Uterus (tissue), 4 donors: ENCODE measurements around the gene UBXN2A. TPM values are rescaled to one million over a fixed set of nuclear protein-coding genes. Genes with fewer than 3 reads are reported as not detected.
"Not testable (repeated sequence)": the region's sequence is repeated elsewhere in the genome, so short reads cannot be mapped to it uniquely, and the experiment has no call there.

ENCODE experiments used
- DNase-seq, 2 donors: peaks; one replicate each; pipeline ENCODE4 v3.0.0-alpha.2; 2019 to 2020
- H3K27ac ChIP-seq, 2 donors: fragments of 200-600 bp; sonication (generic); 1 replicate in 1 of 2; 2 replicates in 1 of 2; pipeline ENCODE4 v1.5.1; 2016 to 2018
- H3K27me3 ChIP-seq, 2 donors: fragments of 200-600 bp; sonication (generic); one replicate each; pipeline ENCODE4 v1.5.1; 2018 to 2019; ENCODE audit warnings: control low read depth in 1 of 2
- H3K36me3 ChIP-seq, 2 donors: fragments of 200-600 bp; sonication (generic); one replicate each; pipeline ENCODE4 v1.5.1; 2019; ENCODE audit warnings: control low read depth in 1 of 2
- H3K4me1 ChIP-seq, 2 donors: fragments of 200-600 bp; sonication (generic); one replicate each; pipeline ENCODE4 v1.5.1; 2018 to 2019; ENCODE audit warnings: control low read depth in 1 of 2
- H3K4me3 ChIP-seq, 2 donors: fragments of 200-600 bp; sonication (generic); 1 replicate in 1 of 2; 2 replicates in 1 of 2; pipeline ENCODE4 v1.5.1; 2018 to 2019; ENCODE audit warnings: mild to moderate bottlenecking in 1 of 2
- H3K9me3 ChIP-seq, 2 donors: fragments of 200-600 bp; sonication (generic); one replicate each; pipeline ENCODE4 v1.5.1; 2019; ENCODE audit warnings: control low read depth in 1 of 2
- CTCF ChIP-seq, 4 experiments: fragments of 200-600 bp in 2 of 4; fragments of 450-650 bp in 2 of 4; sonication (generic) in 2 of 4; IDR thresholded peaks; one replicate each; pipeline ENCODE4 v1.5.1; 2016 to 2019; ENCODE audit warnings: antibody characterized with exemption in 4 of 4, mild to moderate bottlenecking in 2 of 4, moderate library complexity in 1 of 4
- POLR2A ChIP-seq, 2 donors: fragments of 450-650 bp; IDR thresholded peaks; one replicate each; pipeline ENCODE4 v1.6.1; 2016; ENCODE audit warnings: antibody characterized with exemption in 2 of 2, mild to moderate bottlenecking in 1 of 2, moderate library complexity in 1 of 2
- intact Hi-C: fragments of 100-400 bp; cut with DNase I; formaldehyde crosslinking; loops from one replicate; pipeline ENCODE4 v1.15.1; 2023; ENCODE audit warnings: low total_unique reads
- total RNA-seq, 4 donors: library from RNA; depleted of rRNA in 3 of 4; stranded (reverse); fragments of >200 nt in 3 of 4; gene quantifications; one replicate each; pipeline versions ENCODE4 v1.1.0 to v1.2.4, GENCODE V29; 2014 to 2023
- donor health status: DM: yes; HTN: yes; CAD: no.

Gene UBXN2A
- total RNA-seq, 4 donors from 2014 or later, result 16.8 to 36.4 (median 24.2) TPM

GRCh38 chr2:23947350-23947749 lies 7.1 kb downstream of the UBXN2A start:
- Histone ChIP-seq H3K27ac (no peak overlapping the region), H3K9me3 (no peaks in the 10 kb centered on the region), H3K27me3 (no peaks in the 10 kb centered on the region), H3K36me3 (no peaks in the 10 kb centered on the region), H3K4me3 (no peak overlapping the region), H3K4me1 (no peaks in the 10 kb centered on the region)
- intact Hi-C loops, result no loop called here
- no peak for TF ChIP-seq CTCF (IDR thresholded peaks at IDR 0.05)
- DNase-seq, result no peak

DNA sequence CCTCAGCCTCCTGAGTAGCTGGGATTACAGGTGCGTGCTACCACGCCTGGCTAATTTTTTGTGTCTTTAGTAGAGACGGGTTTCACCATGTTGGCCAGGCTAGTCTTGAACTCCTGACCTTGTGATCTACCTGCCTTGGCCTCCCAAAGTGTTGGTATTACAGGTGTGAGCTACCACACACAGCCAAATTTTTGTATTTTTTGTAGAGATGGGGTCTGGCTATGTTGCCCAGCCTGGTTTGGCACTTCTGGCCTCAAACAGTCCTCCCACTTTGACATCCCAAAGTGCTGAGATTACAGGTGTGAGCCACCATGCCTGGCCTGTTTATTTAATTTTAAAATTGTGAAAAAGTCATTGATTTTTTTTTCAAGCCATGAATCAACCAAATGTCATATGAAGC lies 12.3 kb downstream of the UBXN2A start:
- H3K27ac ChIP-seq, DNase-seq, H3K9me3 ChIP-seq, H3K4me3 ChIP-seq, intact Hi-C loops, H3K36me3 ChIP-seq, H3K4me1 ChIP-seq, H3K27me3 ChIP-seq: not testable (repeated sequence)

GRCh38 chr2:23953625-23954024 lies 13.4 kb downstream of the UBXN2A start:
- H3K4me1 ChIP-seq, result no peaks in the 10 kb centered on the region
- no peak for TF ChIP-seq POLR2A (IDR thresholded peaks at IDR 0.05)
- TF ChIP-seq CTCF (IDR thresholded peaks at IDR 0.05), result no peak
- no peak overlapping the region for H3K4me3 ChIP-seq
- H3K36me3 ChIP-seq, result no peaks in the 10 kb centered on the region
- no peak for DNase-seq
- no peak overlapping the region for H3K27ac ChIP-seq
- no peaks in the 10 kb centered on the region for H3K27me3 ChIP-seq
- intact Hi-C loops, result no loop called here
- no peaks in the 10 kb centered on the region for H3K9me3 ChIP-seq

DNA sequence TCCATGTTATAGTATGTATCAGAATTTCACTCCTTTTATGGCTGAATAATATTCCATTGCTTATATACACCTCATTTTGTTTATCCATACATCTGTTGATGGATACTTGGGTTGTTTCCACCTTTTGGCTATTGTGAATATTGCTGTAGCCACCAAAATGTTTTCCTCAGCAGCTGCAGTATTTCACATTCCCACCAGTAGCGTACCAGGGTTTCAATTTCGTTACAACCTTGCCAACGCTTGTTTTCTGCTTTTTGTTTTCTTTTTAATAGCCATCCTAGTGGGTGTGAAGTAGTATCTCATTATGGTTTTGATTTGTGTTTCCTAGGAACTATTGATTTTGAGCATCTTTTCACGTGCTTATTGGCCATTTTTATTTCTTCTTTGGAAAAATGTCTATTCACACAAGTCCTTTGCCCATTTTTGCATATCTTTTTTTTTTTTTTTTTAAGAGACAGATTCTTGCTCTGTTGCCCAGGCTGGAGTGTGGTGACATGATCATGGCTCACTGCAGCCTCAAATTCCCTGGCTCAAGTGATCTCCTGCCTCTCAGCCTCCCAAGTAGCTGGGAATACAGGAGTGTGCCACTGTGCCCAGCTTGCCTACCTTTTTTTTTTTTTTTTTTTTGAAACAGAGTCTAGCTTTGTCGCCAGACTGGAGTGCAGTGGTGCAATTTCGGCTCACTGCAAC lies 14.2 kb downstream of the UBXN2A start:
- H3K36me3 ChIP-seq, result no peaks in the 10 kb centered on the region
- DNase-seq, result no peak
- H3K4me3 ChIP-seq, result no peak overlapping the region
- no peak overlapping the region for H3K27ac ChIP-seq
- no peaks in the 10 kb centered on the region for H3K4me1 ChIP-seq
- no peak for TF ChIP-seq CTCF (IDR thresholded peaks at IDR 0.05)
- TF ChIP-seq POLR2A (IDR thresholded peaks at IDR 0.05), result no peak
- no peaks in the 10 kb centered on the region for H3K9me3 ChIP-seq
- H3K27me3 ChIP-seq, result no peaks in the 10 kb centered on the region
- intact Hi-C loops, result no loop called here

DNA sequence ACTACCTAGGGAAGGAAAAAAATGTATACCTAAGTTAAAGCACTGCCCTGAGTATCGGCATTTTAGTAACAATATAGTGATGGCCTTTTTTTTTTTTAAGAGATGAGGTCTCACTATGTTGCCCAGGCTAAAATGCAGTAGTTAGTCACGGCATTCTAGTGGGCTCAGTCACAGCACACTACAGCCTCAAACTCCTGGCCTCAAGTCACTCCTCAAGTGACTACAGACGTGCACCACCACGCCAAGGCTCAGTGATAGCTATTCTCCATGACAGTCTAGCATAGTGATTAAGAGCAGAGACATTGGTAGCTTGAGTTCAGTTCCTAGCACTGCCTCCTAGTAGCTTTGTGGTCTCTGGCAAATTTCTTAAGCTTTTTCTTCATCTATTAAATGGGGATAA lies 27.6 kb downstream of the UBXN2A start:
- DNase-seq, result no peak
- Histone ChIP-seq H3K4me1 (no peaks in the 10 kb centered on the region), H3K27me3 (no peaks in the 10 kb centered on the region), H3K9me3 (no peaks in the 10 kb centered on the region), H3K36me3 (no peaks in the 10 kb centered on the region), H3K4me3 (no peak overlapping the region), H3K27ac (no peak overlapping the region)
- intact Hi-C loops, result no loop called here
- TF ChIP-seq CTCF (IDR thresholded peaks at IDR 0.05) (no peak), POLR2A (IDR thresholded peaks at IDR 0.05) (no peak)

DNA sequence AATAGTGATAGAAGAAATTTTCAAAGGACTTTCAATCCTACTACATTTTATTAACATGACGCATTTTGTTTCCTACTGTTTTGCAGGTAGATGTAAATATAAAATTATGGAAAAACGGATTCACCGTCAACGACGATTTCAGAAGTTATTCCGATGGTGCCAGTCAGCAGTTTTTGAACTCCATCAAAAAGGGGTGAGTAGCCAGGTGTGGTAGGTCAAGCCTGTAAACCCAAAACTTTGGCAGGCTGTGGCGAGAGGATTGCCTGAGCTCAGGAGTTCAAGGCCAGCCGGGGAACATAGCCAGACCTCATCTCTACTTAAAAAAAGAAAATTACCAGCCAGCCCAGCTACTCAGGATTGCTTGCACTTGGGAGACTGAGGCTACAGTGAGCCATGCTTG lies 36.6 kb downstream of the UBXN2A start:
- Histone ChIP-seq H3K4me1 (no peaks in the 10 kb centered on the region), H3K4me3 (no peak overlapping the region), H3K27ac (no peak overlapping the region), H3K36me3 (no peaks in the 10 kb centered on the region), H3K27me3 (no peaks in the 10 kb centered on the region), H3K9me3 (no peaks in the 10 kb centered on the region)
- TF ChIP-seq POLR2A (IDR thresholded peaks at IDR 0.05) (no peak), CTCF (IDR thresholded peaks at IDR 0.05) (no peak)
- no peak for DNase-seq
- intact Hi-C loops, result no loop called here
